NCI-H1436 (cell line): ENCODE measurements around the gene YIPF1.
A peak's percentile ranks its signal among the peaks of the same experiment; 100 is the strongest.

Experiments
- DNase-seq: peaks from one replicate; lab custom pipeline; 2025; lab: John Stamatoyannopoulos, UW

YIPF1 gene

GRCh38 chr1:53889304-53890298 is at the start of gene YIPF1:
Gene YIPF1, minus strand, starts transcription at chr1:53889797. Its CDS starts 860 bp downstream, at chr1:53888937.
- peak; percentile 78 for DNase-seq

GRCh38 chr1:53938136-53938830 is 48.7 kb upstream of the YIPF1 start:
- no peak for DNase-seq

GRCh38 chr1:53936430-53936829 is 46.8 kb upstream of the YIPF1 start:
- DNase-seq: no peak

GRCh38 chr1:53934170-53934765 is 44.7 kb upstream of the YIPF1 start:
- DNase-seq: no peak

GRCh38 chr1:53931523-53931922 is 41.9 kb upstream of the YIPF1 start:
- no peak for DNase-seq

- no peak for DNase-seq
Measured at GRCh38 chr1:53930932-53931331, 41.3 kb upstream of the YIPF1 start.

- no peak for DNase-seq
Measured at GRCh38 chr1:53929246-53929960, 39.8 kb upstream of the YIPF1 start.

- no peak for DNase-seq
Measured at GRCh38 chr1:53927376-53927881, 37.8 kb upstream of the YIPF1 start.

- no peak for DNase-seq
Measured at GRCh38 chr1:53919675-53920066, 30.1 kb upstream of the YIPF1 start.

GRCh38 chr1:53918343-53918742 is 28.7 kb upstream of the YIPF1 start:
- DNase-seq: no peak

GRCh38 chr1:53913352-53914033 is 23.9 kb upstream of the YIPF1 start:
- no peak for DNase-seq

- no peak for DNase-seq
Measured at GRCh38 chr1:53911442-53911841, 21.8 kb upstream of the YIPF1 start.

GRCh38 chr1:53909946-53910345 is 20.3 kb upstream of the YIPF1 start:
- DNase-seq: no peak

GRCh38 chr1:53906121-53906520 is 16.5 kb upstream of the YIPF1 start:
- no peak for DNase-seq

GRCh38 chr1:53905509-53905908 is 15.9 kb upstream of the YIPF1 start:
- no peak for DNase-seq

GRCh38 chr1:53902235-53903138 is 12.9 kb upstream of the YIPF1 start:
- no peak for DNase-seq

- no peak for DNase-seq
Measured at GRCh38 chr1:53899708-53900107, 10.1 kb upstream of the YIPF1 start.

- no peak for DNase-seq
Measured at GRCh38 chr1:53899206-53899628, 9.6 kb upstream of the YIPF1 start.

GRCh38 chr1:53896635-53897229 is 7.1 kb upstream of the YIPF1 start:
- DNase-seq: no peak

GRCh38 chr1:53895421-53895820 is 5.8 kb upstream of the YIPF1 start:
- no peak for DNase-seq
